Measurements from ENCODE around the gene ZAP70.

The ZAP70 gene

GRCh38 chr2:97718051-97718882, 4.9 kb downstream of the ZAP70 start:
- DNase-seq: no peak

GRCh38 chr2:97718942-97719341, 5.6 kb downstream of the ZAP70 start:
- no peak for DNase-seq

- no peak for DNase-seq
These were observed 6.2 kb downstream of the ZAP70 start for GRCh38 chr2:97719362-97720155.

- no peak for DNase-seq
These were observed 7.4 kb downstream of the ZAP70 start for GRCh38 chr2:97720746-97721145.

- no peak for DNase-seq
These were observed 8.9 kb downstream of the ZAP70 start for GRCh38 chr2:97722227-97722626.

GRCh38 chr2:97723156-97724072, 10.0 kb downstream of the ZAP70 start:
- DNase-seq: no peak

GRCh38 chr2:97724073-97724410, 10.7 kb downstream of the ZAP70 start:
- DNase-seq: no peak

GRCh38 chr2:97724501-97724900, 11.1 kb downstream of the ZAP70 start:
- no peak for DNase-seq

- no peak for DNase-seq
These were observed 11.7 kb downstream of the ZAP70 start for GRCh38 chr2:97724946-97725688.

GRCh38 chr2:97726261-97727064, 13.1 kb downstream of the ZAP70 start:
- DNase-seq: peak in 1 of 2 experiments; percentile 10

GRCh38 chr2:97727296-97727695, 13.9 kb downstream of the ZAP70 start:
- no peak for DNase-seq

- DNase-seq: peak in 1 of 2 experiments; percentile 56
These were observed 14.8 kb downstream of the ZAP70 start for GRCh38 chr2:97728091-97728731.

- no peak for DNase-seq
These were observed 16.9 kb downstream of the ZAP70 start for GRCh38 chr2:97730245-97730644.

GRCh38 chr2:97731274-97732020, 18.1 kb downstream of the ZAP70 start:
- DNase-seq: no peak

- no peak for DNase-seq
These were observed 19.3 kb downstream of the ZAP70 start for GRCh38 chr2:97732436-97733340.

GRCh38 chr2:97733341-97734035, 20.1 kb downstream of the ZAP70 start:
- DNase-seq: no peak

GRCh38 chr2:97734061-97735051, 21.0 kb downstream of the ZAP70 start:
- DNase-seq: no peak
